AG10803 (cell line): ENCODE measurements around the gene ZNF219.

ENCODE experiments used
- DNase-seq: peaks from one replicate; pipeline ENCODE4 v3.0.0; 2010; ENCODE audit warnings: low read depth
- H3K4me3 ChIP-seq: 2 replicates; pipeline ENCODE4 v1.5.1; 2011; ENCODE audit warnings: mild to moderate bottlenecking, low read length, control low read depth
- TF ChIP-seq, protein P1 (sequence below): conservative IDR thresholded peaks from 2 replicates; pipeline ENCODE4 v1.5.1; 2011; ENCODE audit warnings: mild to moderate bottlenecking, low read length, control low read depth, inconsistent platforms

The ZNF219 gene

DNA sequence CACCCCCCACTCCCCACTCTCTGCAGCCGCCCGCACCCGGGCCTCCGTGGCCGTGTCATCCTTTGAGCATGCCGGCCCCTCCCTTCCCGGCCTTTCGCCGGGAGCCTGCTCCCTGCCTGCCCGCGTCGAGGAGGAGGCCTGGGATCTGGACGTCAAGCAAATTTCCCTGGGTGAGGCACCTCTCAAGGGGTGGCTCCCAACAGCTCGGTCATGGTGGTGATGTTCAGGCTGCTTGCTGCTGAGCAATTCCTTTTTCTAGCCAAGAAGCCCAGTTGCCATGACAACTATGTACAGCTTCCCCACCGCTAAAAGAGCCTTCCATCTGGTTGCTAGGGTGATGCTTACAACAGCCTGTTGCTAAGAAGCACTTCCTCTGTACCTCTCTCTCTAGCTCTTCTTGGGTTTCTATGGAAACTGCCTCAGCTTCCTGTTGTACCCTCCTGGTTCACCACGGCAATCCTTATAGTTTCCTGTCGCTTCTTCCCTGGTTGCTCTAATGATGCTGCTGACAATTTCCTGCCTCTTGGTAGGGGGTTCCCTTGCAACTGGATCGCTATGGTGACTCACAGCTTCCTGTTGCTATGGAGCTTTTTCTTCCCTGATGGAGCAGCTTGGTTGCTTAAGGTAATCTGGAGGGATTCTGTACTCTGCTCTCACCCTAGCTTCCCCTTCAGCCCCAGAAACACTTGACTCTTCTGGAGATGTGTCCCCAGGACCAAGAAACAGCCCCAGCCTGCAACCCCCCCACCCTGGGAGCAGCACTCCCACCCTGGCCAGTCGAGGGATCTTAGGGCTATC lies 11.0 kb downstream of the ZNF219 start:
- H3K4me3 ChIP-seq, result no peak overlapping the region
- TF ChIP-seq, protein P1, sequence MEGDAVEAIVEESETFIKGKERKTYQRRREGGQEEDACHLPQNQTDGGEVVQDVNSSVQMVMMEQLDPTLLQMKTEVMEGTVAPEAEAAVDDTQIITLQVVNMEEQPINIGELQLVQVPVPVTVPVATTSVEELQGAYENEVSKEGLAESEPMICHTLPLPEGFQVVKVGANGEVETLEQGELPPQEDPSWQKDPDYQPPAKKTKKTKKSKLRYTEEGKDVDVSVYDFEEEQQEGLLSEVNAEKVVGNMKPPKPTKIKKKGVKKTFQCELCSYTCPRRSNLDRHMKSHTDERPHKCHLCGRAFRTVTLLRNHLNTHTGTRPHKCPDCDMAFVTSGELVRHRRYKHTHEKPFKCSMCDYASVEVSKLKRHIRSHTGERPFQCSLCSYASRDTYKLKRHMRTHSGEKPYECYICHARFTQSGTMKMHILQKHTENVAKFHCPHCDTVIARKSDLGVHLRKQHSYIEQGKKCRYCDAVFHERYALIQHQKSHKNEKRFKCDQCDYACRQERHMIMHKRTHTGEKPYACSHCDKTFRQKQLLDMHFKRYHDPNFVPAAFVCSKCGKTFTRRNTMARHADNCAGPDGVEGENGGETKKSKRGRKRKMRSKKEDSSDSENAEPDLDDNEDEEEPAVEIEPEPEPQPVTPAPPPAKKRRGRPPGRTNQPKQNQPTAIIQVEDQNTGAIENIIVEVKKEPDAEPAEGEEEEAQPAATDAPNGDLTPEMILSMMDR, result no peak
- DNase-seq, result peak; percentile 94

- no peak for DNase-seq
- H3K4me3 ChIP-seq, result no peak overlapping the region
- TF ChIP-seq, protein P1, result no peak
Observed at GRCh38 chr14:21086908-21087293, 11.6 kb downstream of the ZNF219 start.

DNA sequence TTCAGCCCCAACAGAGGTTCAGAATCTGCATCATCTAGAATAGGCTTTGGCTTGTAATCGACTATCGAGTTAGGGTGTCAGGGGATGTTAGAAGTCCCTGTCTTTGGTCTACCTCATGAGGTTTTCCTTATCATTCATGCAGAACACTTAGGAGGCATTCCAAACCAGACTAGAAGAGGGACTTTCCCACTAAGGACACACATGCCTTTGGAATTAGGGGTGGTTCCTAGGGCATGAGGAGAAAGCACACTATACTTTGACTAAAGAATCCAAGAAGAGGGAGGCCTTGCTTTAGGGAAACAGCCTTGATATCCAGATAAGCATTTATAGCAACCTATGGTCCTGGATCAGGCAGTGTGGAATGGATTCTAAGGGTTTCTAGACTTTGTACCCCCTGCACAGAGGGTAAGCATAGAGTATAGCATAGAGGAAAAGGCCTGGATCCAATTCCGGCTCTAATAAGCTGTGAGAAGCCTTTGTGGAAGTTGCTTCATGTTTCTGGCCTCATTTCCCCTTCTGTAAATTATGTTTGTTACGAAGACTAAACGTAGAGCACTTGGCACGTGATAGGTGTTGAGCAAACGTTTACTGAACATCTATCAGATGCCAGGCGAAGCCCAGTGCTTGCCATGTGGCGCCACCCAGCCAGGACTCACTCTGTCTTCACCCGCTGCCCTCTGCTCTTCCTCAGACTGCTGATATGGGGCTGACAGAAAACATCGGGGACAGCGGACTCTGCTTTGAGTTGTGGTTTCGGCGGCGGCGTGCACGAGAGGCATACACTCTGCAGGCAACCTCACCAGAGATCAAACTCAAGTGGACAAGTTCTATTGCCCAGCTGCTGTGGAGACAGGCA lies 13.2 kb downstream of the ZNF219 start:
- TF ChIP-seq, protein P1, result no peak
- H3K4me3 ChIP-seq, result no peak overlapping the region
- DNase-seq, result peak; percentile 68

- TF ChIP-seq, protein P1, result no peak
- H3K4me3 ChIP-seq, result no peak overlapping the region
- DNase-seq, result no peak
Observed at GRCh38 chr14:21084396-21084795, 14.1 kb downstream of the ZNF219 start.

DNA sequence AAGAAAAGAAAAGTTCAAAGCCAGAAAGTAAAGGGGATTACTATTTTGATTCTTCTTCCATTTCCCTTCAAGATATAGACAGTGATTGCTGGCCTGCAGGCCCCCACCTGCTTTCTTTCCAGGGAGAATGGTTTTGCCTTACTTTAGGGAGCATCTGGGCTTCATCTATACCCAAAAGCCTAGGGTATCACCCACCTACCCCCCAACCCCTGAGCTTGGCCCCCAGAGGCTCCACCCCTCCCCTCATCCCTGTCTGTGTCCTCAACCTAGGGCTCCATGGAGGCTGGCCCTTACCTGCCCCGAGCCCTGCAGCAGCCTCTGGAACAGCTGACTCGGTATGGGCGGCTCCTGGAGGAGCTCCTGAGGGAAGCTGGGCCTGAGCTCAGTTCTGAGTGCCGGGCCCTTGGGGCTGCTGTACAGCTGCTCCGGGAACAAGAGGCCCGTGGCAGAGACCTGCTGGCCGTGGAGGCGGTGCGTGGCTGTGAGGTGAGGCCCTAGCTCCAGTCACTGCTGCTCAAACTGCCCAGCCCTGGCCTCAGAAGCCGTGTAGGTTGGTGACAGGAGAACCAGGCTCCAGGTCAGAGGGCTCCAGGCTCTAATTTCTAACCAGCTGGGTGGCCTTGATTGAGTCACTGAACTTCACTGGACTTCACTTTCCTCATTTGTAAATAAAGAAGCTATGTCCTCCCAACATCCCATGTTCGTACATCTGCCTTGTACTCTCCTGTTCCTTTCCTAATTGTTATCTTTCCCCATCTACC lies 14.7 kb downstream of the ZNF219 start:
- TF ChIP-seq, protein P1, result no peak
- DNase-seq, result no peak
- H3K4me3 ChIP-seq, result no peak overlapping the region

GRCh38 chr14:21081521-21082142 lies 16.8 kb downstream of the ZNF219 start:
- TF ChIP-seq, protein P1, result no peak
- no peak overlapping the region for H3K4me3 ChIP-seq
- no peak for DNase-seq
